ENCODE data around the gene GK2.

The GK2 gene

DNA sequence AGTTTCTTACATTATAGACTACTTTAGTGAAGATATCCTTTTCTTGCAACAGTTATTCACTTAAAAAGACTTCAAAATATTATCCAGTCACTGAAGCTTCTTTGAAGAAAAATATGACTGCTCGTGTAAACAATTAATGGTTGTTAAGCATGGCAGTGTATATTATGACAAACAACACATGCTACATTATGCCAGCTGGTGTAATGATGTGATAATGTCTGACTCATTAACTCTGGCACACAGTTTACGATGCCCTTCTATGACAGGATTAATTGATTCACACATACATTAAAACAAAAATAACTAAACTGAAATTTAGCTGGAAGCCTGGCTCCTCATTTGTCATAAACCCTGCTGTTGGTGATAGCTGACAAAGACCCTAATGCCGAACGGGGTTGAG is 22.4 kb downstream of the GK2 start:
- DNase-seq (ENCODE audit: low read depth in 2 of 2): no peak

DNA sequence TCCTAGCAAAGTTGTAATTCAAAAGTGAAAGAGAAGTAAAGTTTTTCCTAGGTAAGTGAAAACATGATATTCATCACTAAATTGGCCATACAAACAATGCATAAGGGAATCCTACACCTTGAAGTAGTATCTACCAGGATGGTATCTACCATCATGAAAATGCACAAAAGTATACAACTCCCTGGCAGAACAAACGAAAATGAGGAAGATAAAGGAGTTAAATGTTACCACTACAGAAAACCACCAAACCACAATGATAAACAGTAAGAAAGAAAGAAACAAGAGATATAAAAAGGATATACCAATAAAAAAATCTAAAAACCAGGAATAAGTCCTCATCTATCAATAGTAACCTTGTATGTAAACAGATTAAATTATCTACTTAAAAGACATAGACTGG is 26.9 kb downstream of the GK2 start:
- DNase-seq (ENCODE audit: low read depth in 2 of 2): no peak

DNA sequence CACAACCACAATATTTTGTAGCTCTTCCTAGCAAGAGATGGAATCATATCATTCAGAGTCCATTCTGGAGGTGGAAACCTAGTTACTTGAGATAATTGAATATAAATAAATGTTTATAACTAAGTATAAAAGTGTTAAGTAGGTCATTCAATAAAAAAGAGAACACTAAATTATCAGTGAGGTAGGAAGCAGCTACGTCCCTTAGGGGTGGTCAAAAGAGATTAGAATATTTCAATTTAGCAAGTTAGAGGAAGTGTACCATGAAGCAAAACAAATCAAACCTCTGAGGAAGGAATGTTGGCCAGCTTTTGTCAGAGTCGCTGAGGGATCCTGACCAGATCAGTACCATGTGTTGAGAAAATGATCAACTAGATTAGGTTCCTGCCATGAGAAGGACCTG is 38.0 kb downstream of the GK2 start:
- DNase-seq (ENCODE audit: low read depth in 2 of 2): no peak

DNA sequence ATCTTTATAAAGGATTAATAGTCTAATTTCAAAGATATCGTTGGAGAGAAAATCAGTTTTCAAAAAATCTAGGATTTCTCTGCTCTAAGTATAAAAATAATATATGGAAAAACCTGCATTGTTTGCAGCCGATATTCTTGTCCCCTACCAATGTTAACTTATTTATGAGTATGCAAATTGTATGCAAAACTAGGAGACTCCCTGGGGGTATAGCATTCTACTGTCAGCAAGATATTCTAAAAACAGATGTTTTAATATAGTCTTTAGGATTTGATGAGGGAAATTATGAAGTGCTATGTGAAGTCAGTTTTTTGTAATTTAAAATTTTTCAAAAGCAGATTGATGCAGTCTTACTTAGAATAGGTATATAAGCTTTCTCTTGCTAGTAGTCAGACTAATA is 40.9 kb downstream of the GK2 start:
- DNase-seq (ENCODE audit: low read depth in 2 of 2): no peak

DNA sequence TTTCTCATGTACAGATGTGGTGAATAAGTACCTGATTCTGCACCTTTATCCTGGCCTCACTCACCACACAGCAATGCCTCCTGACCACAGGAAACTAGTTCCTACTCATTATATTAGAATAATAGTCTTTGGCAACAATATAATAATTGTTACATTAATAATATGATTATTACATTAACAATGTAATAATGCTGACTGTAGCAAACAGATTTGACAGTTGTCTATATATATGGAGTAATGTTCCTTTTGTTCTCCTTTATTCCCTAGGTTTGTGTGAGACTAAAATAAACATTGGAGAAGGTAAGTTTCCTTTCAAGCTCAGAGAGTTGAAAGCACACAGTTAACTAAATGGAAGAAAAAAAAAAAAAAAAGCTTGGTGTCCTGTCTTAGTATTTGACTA is 41.6 kb downstream of the GK2 start:
- no peak for DNase-seq (ENCODE audit: low read depth in 2 of 2)

DNA sequence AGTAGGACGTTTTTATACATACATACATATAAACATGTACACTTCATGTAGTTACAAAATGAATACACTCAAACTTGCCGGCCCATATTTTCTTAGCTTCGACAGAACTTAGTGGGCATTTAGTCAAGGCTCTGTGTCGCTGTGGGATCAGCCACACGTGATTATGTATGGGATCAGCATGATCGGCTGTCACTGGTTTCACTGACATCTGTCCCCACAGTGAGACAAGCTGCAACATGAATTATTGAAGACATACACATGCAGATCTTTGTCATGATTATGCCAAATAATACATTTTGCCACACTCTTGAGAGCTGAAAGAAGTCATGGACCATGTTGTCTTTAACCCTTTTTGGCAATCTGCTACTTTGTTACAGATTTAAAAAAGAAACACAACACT is 44.0 kb downstream of the GK2 start:
- DNase-seq (ENCODE audit: low read depth in 2 of 2): no peak

DNA sequence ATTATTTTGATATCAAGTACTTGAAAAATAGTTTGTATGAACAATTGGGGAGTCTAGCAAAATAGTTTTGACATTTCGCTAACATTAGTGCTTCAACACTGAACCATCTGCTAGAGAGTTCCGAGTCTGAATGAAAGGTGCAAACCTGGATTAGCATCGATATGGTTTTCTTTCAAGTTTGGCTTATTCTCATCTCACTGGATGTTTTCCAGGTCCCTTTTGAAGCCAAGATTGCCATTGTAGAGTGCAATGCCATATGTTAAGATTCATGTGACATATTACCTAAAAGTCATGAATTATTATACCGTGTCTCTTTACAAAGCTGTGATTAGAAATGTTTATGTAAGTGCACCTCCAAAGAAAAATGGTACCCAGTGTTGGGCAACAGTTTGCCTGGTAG is 45.4 kb downstream of the GK2 start:
- DNase-seq (ENCODE audit: low read depth in 2 of 2): no peak

DNA sequence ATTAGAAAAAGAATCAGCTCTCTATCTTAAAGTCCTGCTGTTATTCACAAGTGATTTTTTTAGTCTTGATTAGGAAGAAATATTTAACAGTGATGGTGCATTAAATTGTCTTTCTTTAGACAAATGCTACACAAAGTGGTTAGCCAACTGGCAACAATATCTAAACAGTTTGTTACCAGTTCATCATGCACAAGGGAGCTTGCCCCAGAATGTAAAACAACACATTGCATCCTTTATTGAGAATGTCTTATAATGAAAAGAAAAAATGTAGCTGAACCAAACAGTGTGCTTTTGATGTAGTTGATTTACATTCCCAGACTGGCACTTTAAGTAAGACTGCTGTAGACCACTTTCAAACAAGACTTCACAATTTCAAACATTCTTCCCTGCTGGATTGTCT is 48.0 kb downstream of the GK2 start:
- no peak for DNase-seq (ENCODE audit: low read depth in 2 of 2)

DNA sequence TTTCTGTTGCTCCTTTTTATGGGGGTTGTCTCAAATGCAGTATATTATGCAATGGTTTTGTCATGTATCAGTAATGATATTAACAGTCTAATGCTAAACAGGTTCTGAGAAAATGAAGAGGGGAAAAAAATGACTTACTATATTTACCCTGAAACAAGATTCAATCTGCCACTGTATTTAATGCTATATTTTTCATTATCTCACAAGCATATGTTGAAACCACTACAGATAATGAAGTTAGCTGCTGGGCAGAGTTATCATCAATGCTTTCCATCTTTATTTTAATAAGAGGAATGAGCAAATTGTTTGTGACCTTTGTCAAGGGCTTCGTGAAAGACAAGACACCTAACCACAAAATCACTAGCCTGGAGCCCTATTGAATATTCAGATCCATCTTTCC is 49.6 kb downstream of the GK2 start:
- DNase-seq (ENCODE audit: low read depth in 2 of 2): no peak

DNA sequence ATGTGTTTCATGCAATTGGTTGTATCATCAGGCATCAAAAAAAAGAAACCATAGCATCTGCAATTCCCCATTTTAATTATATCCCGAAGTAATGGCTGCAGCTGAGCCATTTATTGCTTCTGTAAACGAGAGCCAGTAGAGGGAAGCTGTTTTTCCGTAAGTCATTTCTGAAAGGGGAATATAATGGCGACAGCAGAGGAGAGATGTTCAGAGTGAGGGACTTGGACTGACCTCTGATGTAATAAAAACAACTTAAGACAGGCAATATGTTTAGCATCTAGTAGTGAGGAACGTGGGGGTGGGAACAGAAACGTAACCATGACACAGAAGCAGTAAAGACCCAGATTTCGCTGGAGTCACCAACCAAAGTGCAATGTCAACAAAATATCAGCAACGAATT is 50.7 kb downstream of the GK2 start:
- no peak for DNase-seq (ENCODE audit: low read depth in 2 of 2)
